PC-3 (cell line): Measurements from ENCODE around the gene SOX10. TPM values are rescaled to one million over a fixed set of nuclear protein-coding genes. Genes with fewer than 3 reads are reported as not detected.

Experiments
- ATAC-seq: fragments of 200-7000 bp; cut with Tn5 transposase; 2 replicates; pipeline ENCODE4 v1.9.1; 2020; ENCODE audit warnings: mild to moderate bottlenecking, moderate library complexity
- BruUV-seq: library from RNA; stranded (reverse); fragments of 400-500 nt; replicated peaks from 2 replicates; lab custom pipeline; 2021; lab: Mats Ljungman, UMichigan
- CTCF ChIA-PET: fragments of 300-600 bp; sonication (Branson Sonifier 250); formaldehyde crosslinking; loops from one replicate; lab custom pipeline; 2022; ENCODE audit warnings: antibody characterized with exemption; lab: Charles Lee
- POLR2A ChIA-PET: fragments of 300-600 bp; sonication (Branson Sonifier 250); formaldehyde crosslinking; loops from one replicate; lab custom pipeline; 2022; ENCODE audit warnings: antibody characterized with exemption; ENCODE audit not compliant: unreplicated experiment; lab: Charles Lee
- DNase-seq: peaks from one replicate; pipeline ENCODE4 v3.0.0-alpha.2; 2015
- H2AFZ ChIP-seq: fragments of 300-600 bp; sonication (generic); 2 replicates; pipeline ENCODE4 v1.6.0; 2016; ENCODE audit warnings: antibody characterized with exemption, low read length
- H3F3A ChIP-seq: fragments of 300-600 bp; sonication (generic); one replicate; pipeline ENCODE4 v1.6.0; 2017; ENCODE audit warnings: antibody characterized with exemption, low read length, control low read depth, mild to moderate bottlenecking; ENCODE audit not compliant: unreplicated experiment
- H3K27ac ChIP-seq: fragments of 300-600 bp; sonication (generic); 2 replicates; pipeline ENCODE4 v1.5.1; 2016; ENCODE audit warnings: mild to moderate bottlenecking, low read length
- H3K27me3 ChIP-seq: fragments of 300-600 bp; sonication (generic); 2 replicates; pipeline ENCODE4 v1.6.1; 2016; ENCODE audit warnings: low read length, mixed read lengths
- H3K36me3 ChIP-seq: fragments of 300-600 bp; sonication (generic); 2 replicates; pipeline ENCODE4 v1.6.1; 2016; ENCODE audit warnings: low read depth, mixed run types, low read length, mixed read lengths
- H3K4me1 ChIP-seq: fragments of 300-600 bp; sonication (generic); 2 replicates; pipeline ENCODE4 v1.5.1; 2016; ENCODE audit warnings: low read length; ENCODE audit not compliant: insufficient read depth
- H3K4me2 ChIP-seq: fragments of 300-600 bp; sonication (generic); 2 replicates; pipeline ENCODE4 v1.6.0; 2016; ENCODE audit warnings: low read length
- H3K4me3 ChIP-seq: fragments of 300-600 bp; sonication (generic); 2 replicates; pipeline ENCODE4 v1.5.1; 2016; ENCODE audit warnings: mild to moderate bottlenecking, low read length, mixed read lengths
- H3K79me2 ChIP-seq: fragments of 300-600 bp; sonication (generic); 2 replicates; pipeline ENCODE4 v1.6.1; 2017; ENCODE audit warnings: low read length, mixed read lengths
- H3K9ac ChIP-seq: fragments of 300-600 bp; sonication (generic); 2 replicates; pipeline ENCODE4 v1.6.0; 2016; ENCODE audit warnings: mild to moderate bottlenecking, low read length
- H3K9me2 ChIP-seq: fragments of 300-600 bp; sonication (generic); replicated peaks from 2 replicates; pipeline ENCODE4 v1.6.1; 2016; ENCODE audit warnings: mixed run types, low read length, mixed read lengths
- H3K9me3 ChIP-seq: fragments of 300-600 bp; sonication (generic); 2 replicates; pipeline ENCODE4 v1.6.1; 2016; ENCODE audit warnings: low read length, mixed read lengths
- H4K20me1 ChIP-seq: fragments of 300-600 bp; sonication (generic); 2 replicates; pipeline ENCODE4 v1.6.1; 2016; ENCODE audit warnings: low read length, mixed read lengths
- CTCF ChIP-seq: fragments of 300-600 bp; sonication (generic); conservative IDR thresholded peaks from 2 replicates; pipeline ENCODE4 v1.5.1; 2017; ENCODE audit warnings: antibody characterized with exemption, low read depth, mild to moderate bottlenecking, low read length
- EZH2 ChIP-seq: fragments of 300-600 bp; sonication (generic); IDR thresholded peaks from one replicate; pipeline ENCODE4 v1.6.1; 2017; ENCODE audit warnings: antibody characterized with exemption, mild to moderate bottlenecking, low read length; ENCODE audit not compliant: unreplicated experiment
- EZH2phosphoT487 ChIP-seq: fragments of 300-600 bp; sonication (generic); IDR thresholded peaks from 2 replicates; pipeline ENCODE4 v1.6.1; 2018; ENCODE audit warnings: mild to moderate bottlenecking, antibody characterized with exemption, low read length, borderline replicate concordance
- intact Hi-C: fragments of 100-400 bp; cut with micrococcal nuclease; formaldehyde crosslinking; loops from 2 replicates; pipeline ENCODE4 v1.9.0; 2023
- total RNA-seq: library from RNA; depleted of rRNA; stranded (reverse); fragments of >200 nt; gene quantifications from 2 replicates; pipeline ENCODE4 v1.2.3, GENCODE V29; 2014

Gene SOX10
- total RNA-seq, 1 experiment from 2014 or later, result 1.1 TPM

- no peaks in the 10 kb centered on the region for H3K9me3 ChIP-seq
- no peak overlapping the region for H3K4me3 ChIP-seq
- H3K4me2 ChIP-seq, result no peak overlapping the region
- BruUV-seq, result no TSS peak
- ATAC-seq, result no peak
- no peaks in the 10 kb centered on the region for H3K27me3 ChIP-seq
- no peaks in the 10 kb centered on the region for H4K20me1 ChIP-seq
- peaks cover 5% of the 10 kb centered on the region for H3K36me3 ChIP-seq
- no peaks in the 10 kb centered on the region for H3K79me2 ChIP-seq
- CTCF ChIA-PET, result no interaction called here
- no peaks in the 10 kb centered on the region for H3K9me2 ChIP-seq
- no peak for TF ChIP-seq EZH2phosphoT487
- no peak for TF ChIP-seq CTCF
- no peak for TF ChIP-seq EZH2
- no peak overlapping the region for H3K27ac ChIP-seq
- no peak overlapping the region for H3K9ac ChIP-seq
- DNase-seq, result no peak
- H3F3A ChIP-seq, result no peaks in the 10 kb centered on the region
- no peaks in the 10 kb centered on the region for H3K4me1 ChIP-seq
- intact Hi-C loops, result no loop called here
- H2AFZ ChIP-seq, result no peak overlapping the region
- POLR2A ChIA-PET, result no interaction called here
These were observed 12.6 kb downstream of the SOX10 start for GRCh38 chr22:37971475-37972434.

DNA sequence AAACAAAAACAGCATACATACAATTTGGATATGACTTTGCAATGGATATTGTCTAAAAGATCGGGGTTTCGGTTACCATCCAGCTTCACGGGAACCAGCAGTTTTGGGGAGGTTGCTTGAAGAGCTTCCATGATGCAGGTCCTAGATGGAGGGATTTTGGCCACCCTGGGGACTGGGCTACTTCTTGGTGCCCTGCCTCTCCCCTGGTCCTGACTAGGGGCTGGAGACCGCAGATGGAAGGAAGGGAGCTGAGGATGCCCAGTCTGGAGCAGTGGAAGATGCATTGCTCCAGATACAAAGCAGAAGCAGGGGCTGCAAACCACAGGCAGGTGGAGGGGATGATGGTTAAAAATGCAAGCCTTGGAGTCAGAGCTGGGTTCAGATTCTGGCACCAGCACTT is 13.5 kb downstream of the SOX10 start:
- H3K9me2 ChIP-seq, result no peaks in the 10 kb centered on the region
- intact Hi-C loops, result no loop called here
- no peaks in the 10 kb centered on the region for H3K27me3 ChIP-seq
- ATAC-seq, result no peak
- H3K4me3 ChIP-seq, result no peak overlapping the region
- H3K4me1 ChIP-seq, result no peaks in the 10 kb centered on the region
- H3K36me3 ChIP-seq, result peaks cover 8% of the 10 kb centered on the region
- no peak overlapping the region for H3K9ac ChIP-seq
- POLR2A ChIA-PET, result no interaction called here
- H3K9me3 ChIP-seq, result no peaks in the 10 kb centered on the region
- no peak for TF ChIP-seq CTCF
- TF ChIP-seq EZH2, result no peak
- TF ChIP-seq EZH2phosphoT487, result no peak
- BruUV-seq, result no TSS peak
- DNase-seq, result no peak
- H4K20me1 ChIP-seq, result no peaks in the 10 kb centered on the region
- CTCF ChIA-PET, result no interaction called here
- H2AFZ ChIP-seq, result no peak overlapping the region
- H3K79me2 ChIP-seq, result no peaks in the 10 kb centered on the region
- H3F3A ChIP-seq, result no peaks in the 10 kb centered on the region
- no peak overlapping the region for H3K27ac ChIP-seq
- no peak overlapping the region for H3K4me2 ChIP-seq
